OCI-LY7 (cell line): ENCODE measurements around the gene RIMS4.

Source experiments
- CTCF ChIP-seq: fragments of 200-600 bp; sonication (generic); conservative IDR thresholded peaks from 2 replicates; pipeline ENCODE4 v1.5.1; 2014; ENCODE audit warnings: mild to moderate bottlenecking, antibody characterized with exemption, low read length, moderate library complexity, mixed read lengths
- EZH2phosphoT487 ChIP-seq: fragments of 200-600 bp; sonication (generic); IDR thresholded peaks from 2 replicates; pipeline ENCODE4 v1.6.1; 2018; ENCODE audit warnings: low read depth, borderline replicate concordance, mild to moderate bottlenecking, mixed run types, antibody characterized with exemption, low read length, moderate library complexity, mixed read lengths

DNA sequence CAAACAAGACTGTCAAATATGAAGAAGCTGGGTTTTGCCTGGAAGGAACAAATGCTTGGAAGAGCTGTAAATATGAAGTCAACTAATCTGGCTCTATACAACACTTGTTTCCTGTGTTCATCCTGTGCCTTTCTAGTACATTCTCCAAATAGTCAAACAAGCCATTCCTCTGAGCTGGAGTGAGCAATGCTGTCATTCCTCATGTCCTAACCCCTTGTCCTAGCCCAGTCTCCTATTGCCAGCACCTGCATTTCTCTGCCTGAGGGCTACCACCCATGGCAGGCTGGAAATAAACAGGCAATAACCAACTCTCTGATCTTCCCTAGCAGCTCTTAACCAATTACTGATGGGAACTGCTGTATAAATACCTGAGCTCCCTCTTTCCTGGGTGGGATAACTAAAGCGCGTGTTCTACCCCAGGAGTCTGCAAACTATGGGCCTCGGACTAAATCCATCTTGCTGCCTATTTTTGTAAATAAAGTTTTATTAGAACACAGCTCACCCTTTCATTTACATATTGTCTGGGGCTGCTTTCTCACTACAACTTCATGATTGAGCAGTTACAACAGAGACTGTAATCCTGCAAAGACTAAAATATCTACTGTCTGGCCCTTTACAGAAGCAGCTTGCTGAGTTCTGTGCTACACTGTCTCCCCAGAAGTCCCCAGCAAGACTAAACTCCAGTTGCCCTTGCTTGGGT, 13.4 kb downstream of the RIMS4 start:
- TF ChIP-seq CTCF (no peak), EZH2phosphoT487 (no peak)
